ENCODE results near the gene USF2. TPM values are rescaled to one million over a fixed set of nuclear protein-coding genes. Genes with fewer than 3 reads are reported as not detected.

Gene USF2
- polyA plus RNA-seq, 1 of the 3 experiments (the other 2 are of a cell fraction): 102 TPM

- TF ChIP-seq MXI1 (IDR thresholded peaks at IDR 0.05; ENCODE audit: low read depth, low read length): no peak
- no peak for TF ChIP-seq RFX5 (IDR thresholded peaks at IDR 0.05; ENCODE audit: low read length)
- no peak for TF ChIP-seq SIN3A (IDR thresholded peaks at IDR 0.05; ENCODE audit: borderline replicate concordance, low read depth, low read length)
- no peak for TF ChIP-seq FOXJ3 (CRISPR knock-in tag; IDR thresholded peaks at IDR 0.05)
- TF ChIP-seq TCF12 (IDR thresholded peaks at IDR 0.05): no peak
- no peak for TF ChIP-seq REST (IDR thresholded peaks at IDR 0.05; ENCODE audit: low read depth, low read length)
- TF ChIP-seq FOSL2 (IDR thresholded peaks at IDR 0.05; ENCODE audit: borderline replicate concordance, low read depth): no peak
- Histone ChIP-seq H4K20me1 (ENCODE audit: insufficient read depth) (no peaks in the 10 kb centered on the region), H3K27ac (ENCODE audit: low read depth in 2 of 2, low read length in 1 of 2) (no peak overlapping the region), H3K79me2 (ENCODE audit: insufficient read depth) (no peaks in the 10 kb centered on the region), H3K9me3 (no peaks in the 10 kb centered on the region), H3K27me3 (ENCODE audit: insufficient read depth) (peaks cover 10% of the 10 kb centered on the region; the same call in 1 of the 2 replicates), H3K4me1 (ENCODE audit: control insufficient read depth in 1 of 2, insufficient read depth in 2 of 2, low read depth in 1 of 2, low read length in 1 of 2) (peaks cover 0 to 5% of the 10 kb centered on the region in 2 experiments; a peak in 1 of 4 replicates), H3F3A (replicated peaks; ENCODE audit: insufficient read depth) (no peaks in the 10 kb centered on the region), H3K36me3 (replicated peaks in 1 of 2; ENCODE audit: control insufficient read depth in 1 of 2, insufficient read depth in 2 of 2, low read length in 1 of 2) (no peaks in the 10 kb centered on the region), H3K9me2 (no peaks in the 10 kb centered on the region), H3K4me3 (ENCODE audit: low read depth in 2 of 2, low read length in 1 of 2) (no peak overlapping the region), H2AFZ (ENCODE audit: low read depth) (no peak overlapping the region), H3K9ac (no peak overlapping the region), H3K4me2 (no peak overlapping the region)
- 56% methylated on average over 5 of the region's 5 CpGs for WGBS (ENCODE audit: low lambda C conversion rate)
- ChIA-PET CTCF (interaction anchor here (1.0 kb wide), 1 partner anchor 84 kb away, joined by 3 read pairs; the partner anchor contains the start of gene FXYD7), POLR2A (no interaction called here)
- no peak for DNase-seq
Measured at GRCh38 chr19:35226748-35227147, 42.0 kb upstream of the USF2 start.

- Histone ChIP-seq H3K9ac (no peak within 1 kb of the TSS), H4K20me1 (ENCODE audit: insufficient read depth) (no peaks in the 10 kb centered on the region), H3K27ac (ENCODE audit: low read depth in 2 of 2, low read length in 1 of 2) (no peak within 1 kb of the TSS), H3K4me1 (ENCODE audit: control insufficient read depth in 1 of 2, insufficient read depth in 2 of 2, low read depth in 1 of 2, low read length in 1 of 2) (peaks cover 0 to 5% of the 10 kb centered on the region in 2 experiments; a peak in 1 of 4 replicates), H3K4me3 (ENCODE audit: low read depth in 2 of 2, low read length in 1 of 2) (no peak within 1 kb of the TSS), H3K36me3 (replicated peaks in 1 of 2; ENCODE audit: control insufficient read depth in 1 of 2, insufficient read depth in 2 of 2, low read length in 1 of 2) (no peaks in the 10 kb centered on the region), H3K27me3 (ENCODE audit: insufficient read depth) (peaks cover 21% of the 10 kb centered on the region; the same call in 1 of the 2 replicates), H3K79me2 (ENCODE audit: insufficient read depth) (no peaks in the 10 kb centered on the region), H3F3A (replicated peaks; ENCODE audit: insufficient read depth) (no peaks in the 10 kb centered on the region), H2AFZ (ENCODE audit: low read depth) (no peak within 1 kb of the TSS), H3K9me3 (no peaks in the 10 kb centered on the region), H3K9me2 (no peaks in the 10 kb centered on the region), H3K4me2 (no peak within 1 kb of the TSS)
- WGBS (ENCODE audit: low lambda C conversion rate): 51% methylated on average over 12 of the region's 14 CpGs
- ChIA-PET POLR2A (no interaction called here), CTCF (interaction anchor here (1.1 kb wide), 1 partner anchor 85 kb away, joined by 4 read pairs; the partner anchor contains the start of gene FXYD7)
- no peak for DNase-seq
- no peak for TF ChIP-seq REST (IDR thresholded peaks at IDR 0.05; ENCODE audit: low read depth, low read length)
- no peak for TF ChIP-seq GABPA (IDR thresholded peaks at IDR 0.05; ENCODE audit: low read depth)
- TF ChIP-seq RAD21 (IDR thresholded peaks at IDR 0.05; ENCODE audit: low read length): no peak
- no peak for TF ChIP-seq MEF2A (IDR thresholded peaks at IDR 0.05; ENCODE audit: borderline replicate concordance, low read depth)
- no peak for TF ChIP-seq GATA2 (CRISPR knock-in tag; IDR thresholded peaks at IDR 0.05)
- no peak for TF ChIP-seq TAF1 (IDR thresholded peaks at IDR 0.05; ENCODE audit: borderline replicate concordance, low read depth, low read length)
- TF ChIP-seq SMC3 (IDR thresholded peaks at IDR 0.05; ENCODE audit: low read depth, low read length): no peak
- TF ChIP-seq, protein P1, sequence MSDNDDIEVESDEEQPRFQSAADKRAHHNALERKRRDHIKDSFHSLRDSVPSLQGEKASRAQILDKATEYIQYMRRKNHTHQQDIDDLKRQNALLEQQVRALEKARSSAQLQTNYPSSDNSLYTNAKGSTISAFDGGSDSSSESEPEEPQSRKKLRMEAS (IDR thresholded peaks at IDR 0.05; ENCODE audit: low read depth): no peak
Measured at GRCh38 chr19:35228177-35228930, 40.4 kb upstream of the USF2 start, which contains the start of gene FAM187B. Gene FAM187B (minus strand): TSS chr19:35228739. CDS start chr19:35228680, 59 bp downstream.
